Endothelial cell of umbilical vein (primary cell): Measurements from ENCODE around the gene PRSS37. TPM values are rescaled to one million over a fixed set of nuclear protein-coding genes. Genes with fewer than 3 reads are reported as not detected.
A peak's percentile ranks its signal among the peaks of the same experiment; 100 is the strongest.

ENCODE experiments used
- BruUV-seq: library from RNA; stranded (reverse); fragments of 400-500 nt; replicated peaks from 2 replicates; lab custom pipeline; 2021; lab: Mats Ljungman, UMichigan
- CTCF ChIA-PET: fragments of 300-600, 350-600 bp; sonication (Branson Sonifier 250); formaldehyde crosslinking; loops from one replicate; lab custom pipeline; 2021; ENCODE audit warnings: antibody characterized with exemption, inconsistent platforms; lab: Charles Lee
- POLR2A ChIA-PET: fragments of 300-600, 350-600 bp; sonication (Branson Sonifier 250); formaldehyde crosslinking; loops from one replicate; lab custom pipeline; 2021; ENCODE audit warnings: antibody characterized with exemption, inconsistent platforms; lab: Charles Lee
- DNase-seq: peaks from one replicate; pipeline ENCODE4 v3.0.0-alpha.2; 2011; ENCODE audit warnings: low read depth, low spot score
- FAIRE-seq: peaks from 2 replicates; lab custom pipeline; 2011; peaks lifted over from hg19 to GRCh38; lab: Jason Lieb, UNC
- H2AFZ ChIP-seq: 2 replicates; pipeline ENCODE4 v1.6.0; 2012; ENCODE audit warnings: low read depth, low read length, control low read depth, inconsistent platforms
- H3K27ac ChIP-seq: 2 replicates; pipeline ENCODE4 v1.5.1; 2011; ENCODE audit warnings: low read depth, mild to moderate bottlenecking, control low read depth, low read length, moderate library complexity; ENCODE audit not compliant: insufficient read depth
- H3K27me3 ChIP-seq, 2 experiments: 2 replicates each; pipeline versions ENCODE4 v1.6.0 to v1.6.1; 2011; ENCODE audit warnings: low read length in 2 of 2, mixed read lengths in 1 of 2; ENCODE audit not compliant: control insufficient read depth in 2 of 2, insufficient read depth in 2 of 2
- H3K36me3 ChIP-seq, 2 experiments: 2 replicates in 1 of 2; 3 replicates in 1 of 2; pipeline ENCODE4 v1.5.1; 2011; ENCODE audit warnings: low read length in 2 of 2, mild to moderate bottlenecking in 1 of 2, moderate library complexity in 1 of 2; ENCODE audit not compliant: control insufficient read depth in 2 of 2, insufficient read depth in 2 of 2; ENCODE audit errors: extremely low read depth in 1 of 2
- H3K4me1 ChIP-seq: 3 replicates; pipeline ENCODE4 v1.5.1; 2011; ENCODE audit warnings: mild to moderate bottlenecking, low read length; ENCODE audit not compliant: control insufficient read depth, insufficient read depth; ENCODE audit errors: extremely low read depth
- H3K4me2 ChIP-seq: 2 replicates; pipeline ENCODE4 v1.6.1; 2011; ENCODE audit warnings: low read length, control low read depth, mixed read lengths; ENCODE audit not compliant: insufficient read depth
- H3K4me3 ChIP-seq, 3 experiments: fragments of 200-600 bp in 1 of 3; sonication (generic), shearing (Covaris generic) in 1 of 3; replicated peaks in 1 of 3; 2 replicates each; pipeline ENCODE4 v1.5.1; 2011 to 2016; ENCODE audit warnings: control low read depth in 3 of 3, low read length in 3 of 3, mild to moderate bottlenecking in 2 of 3, inconsistent platforms in 1 of 3, low read depth in 1 of 3, moderate library complexity in 1 of 3; ENCODE audit not compliant: insufficient read depth in 1 of 3
- H3K79me2 ChIP-seq: 2 replicates; pipeline ENCODE4 v1.6.0; 2012; ENCODE audit warnings: low read length, inconsistent platforms; ENCODE audit not compliant: control insufficient read depth, insufficient read depth
- H3K9ac ChIP-seq: replicated peaks from 2 replicates; pipeline ENCODE3; 2011; ENCODE audit warnings: low read length, control low read depth; ENCODE audit not compliant: insufficient read depth; ENCODE audit errors: extremely low read depth
- H3K9me1 ChIP-seq: replicated peaks from 3 replicates; pipeline ENCODE4 v1.6.0; 2011; ENCODE audit warnings: mild to moderate bottlenecking, low read length; ENCODE audit not compliant: control insufficient read depth, insufficient read depth; ENCODE audit errors: extremely low read depth
- H3K9me3 ChIP-seq: replicated peaks from 2 replicates; pipeline ENCODE4 v1.5.1; 2012; ENCODE audit warnings: low read length, inconsistent platforms; ENCODE audit not compliant: control insufficient read depth, insufficient read depth
- H4K20me1 ChIP-seq: replicated peaks from 2 replicates; pipeline ENCODE3; 2011; ENCODE audit warnings: mild to moderate bottlenecking, low read length; ENCODE audit not compliant: control insufficient read depth, insufficient read depth; ENCODE audit errors: extremely low read depth
- CTCF ChIP-seq, 2 donors: IDR thresholded peaks; 1 replicate in 1 of 2; 2 replicates in 1 of 2; pipeline ENCODE4 v1.5.1; 2011; ENCODE audit warnings: low read length in 2 of 2, mild to moderate bottlenecking in 2 of 2, moderate library complexity in 2 of 2, control low read depth in 1 of 2, inconsistent platforms in 1 of 2, low read depth in 1 of 2; ENCODE audit not compliant: insufficient read depth in 1 of 2; ENCODE audit errors: extremely low read depth in 1 of 2
- EZH2 ChIP-seq: IDR thresholded peaks from 2 replicates; pipeline ENCODE4 v1.6.1; 2012; ENCODE audit warnings: borderline replicate concordance, low read depth, mild to moderate bottlenecking, moderate library complexity, low read length, inconsistent platforms; ENCODE audit not compliant: severe bottlenecking
- FOS ChIP-seq: IDR thresholded peaks from 2 replicates; pipeline ENCODE4 v1.6.1; 2011; ENCODE audit warnings: mild to moderate bottlenecking, low read length, moderate library complexity, borderline replicate concordance; ENCODE audit not compliant: insufficient read depth
- GATA2 ChIP-seq: IDR thresholded peaks from 2 replicates; pipeline ENCODE4 v1.7.0; 2011; ENCODE audit warnings: low read depth, mild to moderate bottlenecking, moderate library complexity, mixed read lengths, low read length; ENCODE audit not compliant: insufficient read length, insufficient read depth
- JUN ChIP-seq: IDR thresholded peaks from 2 replicates; pipeline ENCODE4 v1.6.1; 2011; ENCODE audit warnings: borderline replicate concordance, low read depth; ENCODE audit not compliant: insufficient read length, insufficient read depth
- MAX ChIP-seq: IDR thresholded peaks from 2 replicates; pipeline ENCODE4 v1.6.1; 2011; ENCODE audit not compliant: insufficient read depth, insufficient read length
- MYC ChIP-seq: IDR thresholded peaks from one replicate; pipeline ENCODE4 v1.6.1; 2011; ENCODE audit warnings: mild to moderate bottlenecking, low read depth, low read length
- POLR2A ChIP-seq: IDR thresholded peaks from 2 replicates; pipeline ENCODE4 v1.6.1; 2012; ENCODE audit warnings: low read depth, mild to moderate bottlenecking, control low read depth, low read length
- POLR2AphosphoS5 ChIP-seq: IDR thresholded peaks from 2 replicates; pipeline ENCODE4 v1.6.1; 2012; ENCODE audit warnings: low read depth, mild to moderate bottlenecking, control low read depth, low read length, moderate library complexity; ENCODE audit not compliant: insufficient read depth
- dilution Hi-C: fragments of 300-500 bp; cut with MboI; formaldehyde crosslinking; loops from one replicate; pipeline ENCODE4 v1.15.0; 2019; ENCODE audit warnings: low sequenced_read_pairs; ENCODE audit not compliant: extremely low pct_ligation_motif_present
- intact Hi-C: fragments of 100-400 bp; cut with micrococcal nuclease; formaldehyde crosslinking; loops from one replicate; pipeline ENCODE4 v1.10.0; 2022
- polyA plus RNA-seq, 4 experiments: library from polyadenylated mRNA; depleted of rRNA in 3 of 4; stranded (reverse) in 3 of 4; unstranded in 1 of 4; fragments of >200 nt; gene quantifications; 2 replicates each; pipeline versions ENCODE4 v1.2.1 to v1.2.3, GENCODE V29; 2011 to 2012; ENCODE audit warnings: missing spikeins in 1 of 4
- total RNA-seq: library from RNA; stranded (reverse); gene quantifications from 2 replicates; pipeline ENCODE4 v1.2.3, GENCODE V29; 2021

The PRSS37 gene
- total and polyA plus RNA-seq, 2 donors (not counting 3 experiments of a cell fraction or from before 2014, with no cell fraction given): not detected

- Histone ChIP-seq H3K79me2 (no peaks in the 10 kb centered on the region), H2AFZ (no peak within 1 kb of the TSS), H3K4me1 (peaks cover 21% of the 10 kb centered on the region), H3K27me3 (no peaks in the 10 kb centered on the region), H3K9me3 (no peaks in the 10 kb centered on the region), H3K36me3 (peaks cover 0 to 4% of the 10 kb centered on the region in 2 experiments), H3K9ac (no peak within 1 kb of the TSS), H3K4me2 (no peak within 1 kb of the TSS), H3K4me3 (no peak within 1 kb of the TSS), H3K9me1 (no peaks in the 10 kb centered on the region), H3K27ac (peak within 1 kb of the TSS; percentile 90), H4K20me1 (no peaks in the 10 kb centered on the region)
- ChIA-PET CTCF (interaction anchor here (1.2 to 1.5 kb wide), 2 partner anchors 11 to 135 kb away, joined by 3 to 7 read pairs; no protein-coding TSS in a partner anchor), POLR2A (no interaction called here)
- FAIRE-seq: no peak
- no TSS peak for BruUV-seq
- dilution Hi-C loops (no loop called here), intact Hi-C loops (loop anchor here (5.0 to 10.0 kb wide), 3 partner anchors 238 to 773 kb away; partner anchors contain the start of gene AGK)
- TF ChIP-seq MYC (no peak), GATA2 (no peak), FOS (no peak), POLR2AphosphoS5 (no peak), POLR2A (no peak), EZH2 (no peak), JUN (no peak), MAX (no peak), CTCF (IDR thresholded peaks at IDR 0.05; ENCODE audit: extremely low read depth in 1 of 2, insufficient read depth in 1 of 2, low read depth in 1 of 2, low read length in 2 of 2) (no peak)
- no peak for DNase-seq
Observed at GRCh38 chr7:141789917-141790316, 51.4 kb downstream of the PRSS37 start, which contains the start of gene TAS2R5. TSS of gene TAS2R5 (plus strand) at chr7:141790217. CDS start at chr7:141790362, 145 bp downstream.
